ENCODE measurements around the gene DUSP8.
"Not testable (repeated sequence)": the region's sequence is repeated elsewhere in the genome, so short reads cannot be mapped to it uniquely, and the experiment has no call there.

The DUSP8 gene

DNA sequence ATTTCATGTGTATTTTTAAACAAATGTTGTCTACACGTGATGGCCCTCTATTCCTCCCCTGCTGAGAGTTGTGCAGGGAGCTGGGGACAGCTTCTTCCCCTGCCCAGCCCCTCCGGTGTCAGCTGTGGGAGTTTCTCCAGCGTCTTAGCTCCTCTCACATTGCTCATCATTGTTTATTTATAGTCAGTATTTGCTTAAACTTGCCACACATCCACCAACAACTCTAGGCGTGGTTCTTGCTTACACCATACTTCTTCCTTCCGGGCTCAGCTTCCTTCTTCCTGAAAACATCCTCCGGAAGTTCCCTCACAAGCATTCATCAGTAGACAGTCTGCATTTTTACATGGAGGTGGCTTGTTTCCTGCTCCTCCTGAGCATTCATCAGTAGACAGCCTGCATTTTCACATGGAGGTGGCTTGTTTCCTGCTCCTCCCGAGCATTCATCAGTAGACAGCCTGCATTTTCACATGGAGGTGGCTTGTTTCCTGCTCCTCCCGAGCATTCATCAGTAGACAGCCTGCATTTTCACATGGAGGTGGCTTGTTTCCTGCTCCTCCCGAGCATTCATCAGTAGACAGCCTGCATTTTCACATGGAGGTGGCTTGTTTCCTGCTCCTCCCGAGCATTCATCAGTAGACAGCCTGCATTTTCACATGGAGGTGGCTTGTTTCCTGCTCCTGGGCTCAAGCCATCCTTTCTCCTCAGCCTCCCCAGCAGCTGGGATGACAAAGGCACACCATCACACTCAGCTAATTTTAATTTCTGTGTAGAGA is 17.3 kb upstream of the DUSP8 start:
- not testable (repeated sequence) for DNase-seq

DNA sequence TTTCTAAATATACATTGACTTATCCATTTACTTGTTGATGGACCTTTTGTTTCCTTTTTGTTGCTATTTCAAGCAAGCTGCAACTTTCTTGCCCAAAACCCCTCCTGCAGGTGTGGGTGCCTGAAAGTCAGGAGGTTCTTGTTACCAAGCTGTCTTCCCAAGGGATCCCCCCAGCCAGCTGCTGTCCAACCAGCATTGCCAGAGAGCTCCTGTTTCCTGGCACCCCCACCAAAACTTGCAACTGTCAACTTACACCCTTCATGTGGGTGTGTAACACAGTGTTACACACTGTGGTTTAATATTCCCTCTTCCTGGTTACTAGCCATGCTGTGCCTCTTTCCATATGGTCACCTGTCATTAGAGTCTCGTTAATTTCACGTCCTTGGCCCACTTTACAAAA is 14.6 kb upstream of the DUSP8 start:
- no peak for DNase-seq

GRCh38 chr11:1584661-1585370 is 12.7 kb upstream of the DUSP8 start, which contains the start of gene KRTAP5-1:
TSS of gene KRTAP5-1 (minus strand) at chr11:1585283. CDS start at chr11:1585249, 34 bp downstream.
- DNase-seq = not testable (repeated sequence)

- not testable (repeated sequence) for DNase-seq
Observed at GRCh38 chr11:1582909-1583308, 10.8 kb upstream of the DUSP8 start.

DNA sequence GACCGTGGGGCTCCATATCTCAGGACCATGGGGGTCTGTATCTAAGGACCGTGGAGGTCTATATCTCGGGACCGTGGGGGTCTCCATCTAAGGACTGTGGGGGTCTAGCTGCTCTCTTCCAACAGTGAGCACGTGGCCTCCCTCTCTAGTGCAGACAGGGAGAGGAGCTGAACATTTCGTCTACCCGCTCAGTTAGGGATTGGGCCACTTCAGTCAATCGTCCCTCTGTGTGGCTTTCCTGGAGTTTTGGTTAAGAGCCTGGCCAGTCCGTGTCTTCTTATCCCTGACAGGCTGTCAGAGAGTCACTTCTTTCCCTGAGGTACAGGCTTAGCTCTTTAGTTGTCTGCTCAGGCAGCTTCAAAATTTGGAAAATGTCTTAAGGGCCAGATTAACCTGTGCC is 9.9 kb upstream of the DUSP8 start:
- no peak for DNase-seq

- DNase-seq = no peak
Observed at GRCh38 chr11:1576825-1577224, 4.8 kb upstream of the DUSP8 start.

- DNase-seq = not testable (repeated sequence)
Observed at GRCh38 chr11:1575756-1576155, 3.7 kb upstream of the DUSP8 start.

- DNase-seq = no peak
Observed at GRCh38 chr11:1574933-1575242, 2.8 kb upstream of the DUSP8 start.

DNA sequence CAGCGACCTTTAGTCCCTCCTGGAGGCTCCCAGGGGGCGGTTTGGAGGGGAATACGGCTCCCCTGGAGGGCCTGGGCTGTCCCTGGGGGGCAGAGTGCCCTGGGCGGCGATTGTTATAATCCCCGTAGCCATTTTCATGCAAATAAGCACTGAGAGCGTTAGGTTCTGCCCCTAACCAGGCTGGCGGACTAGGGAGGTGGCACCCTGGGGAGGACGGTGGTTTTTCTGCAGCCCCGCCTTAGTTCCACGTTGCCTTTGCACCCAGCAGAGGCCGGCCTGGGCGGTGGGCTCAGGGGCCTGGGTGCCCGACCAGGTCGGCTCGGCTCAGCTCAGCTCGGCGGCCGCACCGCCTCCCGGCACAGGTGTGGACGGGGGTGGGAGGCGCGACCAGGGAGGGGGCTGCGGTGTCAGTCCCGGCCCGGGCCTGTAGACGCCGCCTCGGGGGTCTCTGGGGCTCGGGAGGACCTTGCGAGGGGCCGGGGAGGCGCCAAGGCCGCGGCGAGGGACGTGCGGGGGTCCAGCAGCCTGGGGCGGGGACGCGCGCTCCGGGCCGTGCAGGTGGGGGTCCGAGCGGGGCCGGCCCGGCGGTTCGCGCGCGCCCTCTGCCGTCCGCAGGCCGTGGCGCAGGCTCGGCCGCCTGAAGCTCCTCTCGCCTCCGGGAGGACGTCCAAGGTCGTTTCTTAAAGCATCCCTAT is 2.3 kb upstream of the DUSP8 start:
- DNase-seq = no peak

DNA sequence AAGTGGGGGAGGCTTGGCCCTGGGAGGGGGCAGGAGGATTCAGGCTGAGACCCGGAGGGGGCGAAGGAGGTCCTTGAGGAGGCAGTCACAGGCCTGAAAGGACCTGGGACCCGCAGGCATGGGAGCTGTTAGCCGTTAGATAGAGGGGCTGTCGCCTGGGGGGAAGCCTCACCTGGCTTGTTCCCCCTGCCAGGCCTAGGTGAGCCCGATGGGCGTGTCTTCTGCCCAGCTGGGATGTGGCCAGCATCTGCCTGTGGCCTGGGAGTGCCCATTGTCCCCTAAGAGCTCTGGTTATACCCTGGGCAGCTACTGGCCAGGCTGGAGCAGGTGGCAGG is 1.8 kb upstream of the DUSP8 start:
- DNase-seq = no peak

GRCh38 chr11:1573077-1573902 is 1.2 kb upstream of the DUSP8 start:
- no peak for DNase-seq

GRCh38 chr11:1571760-1572196 is 293 bp downstream of the DUSP8 start:
- DNase-seq = no peak

DNA sequence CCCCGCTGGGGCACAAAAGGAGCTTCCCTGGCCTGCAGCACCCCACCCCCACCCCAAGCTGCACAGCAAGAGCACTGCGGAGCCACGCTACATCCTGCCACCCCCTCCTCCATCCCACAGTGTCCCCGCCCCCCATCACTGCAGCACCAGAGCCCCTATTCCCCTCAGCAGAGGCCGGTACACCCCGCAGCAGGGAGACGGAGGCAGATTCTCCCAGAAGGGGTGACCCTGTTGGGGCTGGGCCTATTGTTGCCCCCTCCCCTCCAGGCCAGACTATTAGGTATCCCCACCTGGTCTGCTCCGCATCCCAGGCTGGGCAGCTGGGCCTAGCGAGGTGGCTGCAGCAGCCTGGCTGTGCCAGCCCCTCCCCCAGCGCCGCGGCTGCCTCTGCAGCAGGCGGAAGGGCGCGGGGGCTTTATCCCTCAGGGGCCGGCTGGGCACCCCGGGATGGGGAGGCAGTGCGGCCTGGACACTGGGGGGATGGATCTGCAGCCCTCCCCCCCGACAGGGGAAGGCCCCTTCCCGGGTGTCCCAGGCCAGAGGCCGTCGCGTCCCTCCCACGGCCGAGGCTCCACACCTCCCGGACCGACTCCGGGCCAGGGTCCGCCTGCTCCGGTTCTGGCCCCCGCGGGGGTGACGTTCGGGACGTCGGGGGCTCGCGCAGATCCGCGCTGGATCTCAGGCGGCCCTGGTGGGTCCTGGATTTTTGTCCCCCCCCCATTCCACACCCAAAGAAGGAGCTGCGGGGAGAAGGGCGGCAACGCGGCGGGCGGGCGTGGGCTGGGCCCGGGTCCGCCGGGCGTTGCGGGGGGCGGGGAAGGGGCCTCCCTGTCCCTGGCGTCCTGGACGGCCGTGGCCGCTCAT is 943 bp downstream of the DUSP8 start:
- no peak for DNase-seq

DNA sequence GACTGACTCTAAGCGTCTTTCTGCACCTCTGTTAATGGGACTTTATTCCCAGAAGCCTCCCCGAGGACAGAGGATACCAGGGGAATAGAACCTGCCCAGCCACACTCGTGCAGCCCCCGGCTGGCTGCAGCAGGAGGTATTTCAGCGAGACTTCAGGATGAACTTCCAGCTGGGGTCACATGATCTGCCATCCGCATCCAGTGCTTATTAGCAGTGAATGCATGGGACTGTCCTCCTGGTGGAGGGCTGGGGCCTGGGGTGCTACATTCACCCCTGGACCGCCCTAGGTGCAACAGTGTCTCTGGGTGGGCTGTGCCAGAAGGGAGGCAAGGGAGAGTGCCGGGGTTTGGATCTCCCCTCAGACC is 1.6 kb downstream of the DUSP8 start:
- no peak for DNase-seq

- DNase-seq = no peak
Observed at GRCh38 chr11:1570001-1570453, 2.0 kb downstream of the DUSP8 start.

- DNase-seq = no peak
Observed at GRCh38 chr11:1569251-1569780, 2.8 kb downstream of the DUSP8 start.

- no peak for DNase-seq
Observed at GRCh38 chr11:1568441-1568911, 3.6 kb downstream of the DUSP8 start.

GRCh38 chr11:1567721-1568100 is 4.4 kb downstream of the DUSP8 start:
- DNase-seq = no peak

DNA sequence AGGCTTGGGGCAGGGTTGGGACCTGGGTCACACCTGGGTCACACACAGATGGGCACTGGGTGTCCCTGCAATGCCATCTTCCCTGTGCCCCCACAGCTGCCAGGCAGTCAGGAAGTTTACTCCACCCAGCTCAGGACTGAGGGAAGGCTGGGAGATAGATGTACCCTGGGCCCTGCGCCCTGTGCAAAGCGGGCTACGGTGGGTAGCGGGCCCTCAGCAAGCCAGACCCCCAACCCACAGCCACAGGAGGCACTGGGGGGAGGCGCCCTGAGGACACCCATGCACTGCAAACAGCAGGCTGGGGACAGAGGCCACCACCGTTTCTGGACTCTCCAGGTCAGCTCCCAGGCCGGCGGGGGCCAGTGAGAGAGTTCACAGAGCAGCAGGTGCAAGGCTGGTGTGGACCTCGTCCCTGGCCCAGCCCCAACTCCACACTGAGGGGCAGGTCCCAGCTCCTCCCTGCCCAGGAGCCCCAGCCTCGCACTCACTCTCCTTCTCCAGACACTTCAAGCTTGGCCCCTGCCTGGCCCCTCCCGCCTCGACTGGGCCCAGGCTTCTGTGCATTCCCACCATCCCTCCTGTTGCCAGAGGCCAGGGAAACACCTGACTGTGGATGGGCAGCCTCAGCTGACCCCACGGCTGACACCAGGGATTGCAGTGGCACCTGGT is 4.9 kb downstream of the DUSP8 start:
- DNase-seq = no peak

GRCh38 chr11:1566381-1567051 is 5.6 kb downstream of the DUSP8 start:
- DNase-seq = no peak

GRCh38 chr11:1565904-1566247 is 6.2 kb downstream of the DUSP8 start:
- DNase-seq = no peak

Data from femur (tissue), 1 donor.